ELF-1 (cell line): ENCODE data around the gene PRDX5.

Experiments used
- DNase-seq: peaks from one replicate; pipeline ENCODE4 v3.0.0-alpha.2; 2016; ENCODE audit warnings: low read depth, low spot score

PRDX5 gene

DNA sequence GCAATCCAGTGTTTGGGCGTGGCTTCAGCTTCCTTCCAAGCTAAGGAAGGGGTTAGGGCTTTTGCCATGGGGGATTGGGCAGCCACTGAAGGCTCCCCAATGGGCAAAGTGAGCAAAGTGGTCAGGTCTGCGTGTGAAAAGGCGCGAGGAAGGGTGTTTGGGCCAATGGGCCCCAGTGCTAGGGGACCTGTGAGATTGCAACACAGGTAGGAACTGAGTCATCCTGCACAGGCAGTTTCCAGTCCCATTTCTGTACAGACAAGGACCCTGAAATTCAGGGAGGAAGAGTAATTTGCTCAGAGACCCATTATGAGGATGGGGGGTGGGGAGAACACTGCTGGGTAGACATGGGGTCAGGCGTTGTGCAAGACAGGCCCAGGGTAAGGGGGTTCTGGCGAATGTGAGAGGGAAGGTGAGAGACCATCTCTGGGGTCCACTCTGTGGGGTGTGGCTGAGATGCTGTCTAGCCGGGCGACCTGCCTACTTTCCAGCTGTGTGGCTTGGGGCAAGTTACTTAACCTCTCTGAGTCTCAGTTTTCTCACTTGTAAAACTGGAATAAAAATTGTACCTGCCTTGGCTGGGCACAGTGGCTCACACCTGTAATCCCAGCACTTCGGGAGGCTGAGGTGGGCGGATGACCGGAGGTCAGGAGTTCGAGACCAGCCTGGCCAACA lies 29.4 kb downstream of the PRDX5 start:
- DNase-seq, result no peak

DNA sequence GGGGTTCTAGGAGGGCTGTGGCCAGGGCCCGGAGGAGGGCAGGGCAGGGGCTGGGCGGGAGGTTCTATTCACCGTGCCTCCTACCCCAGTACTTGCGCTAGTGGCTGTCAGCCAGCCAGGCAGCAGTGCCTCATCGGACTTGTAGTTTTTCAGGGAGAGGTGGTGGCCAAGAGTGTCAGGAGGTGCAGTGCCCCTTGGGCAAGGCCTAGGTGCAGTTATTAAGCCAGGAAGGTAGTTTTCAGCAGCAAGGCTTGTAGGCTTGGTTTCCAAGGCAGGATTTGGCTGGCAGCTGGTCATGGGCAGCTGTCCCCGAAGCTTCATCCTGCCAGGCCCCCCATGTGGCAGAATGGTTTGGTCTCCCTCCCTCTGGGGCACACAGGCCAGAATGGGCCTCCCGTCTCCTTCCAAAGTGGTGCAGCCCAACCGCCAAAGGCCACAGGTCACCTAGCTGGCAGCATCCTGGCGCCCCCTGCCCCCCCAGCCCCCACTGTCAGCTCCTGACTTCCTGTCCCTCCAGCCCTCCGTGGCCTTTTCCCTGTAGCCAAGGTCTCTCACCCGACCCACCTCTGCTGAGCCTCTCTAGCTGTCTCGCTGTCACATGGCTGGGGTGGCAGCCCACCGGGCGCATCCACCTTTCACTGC lies 30.6 kb downstream of the PRDX5 start:
- peak; percentile 42 for DNase-seq

DNA sequence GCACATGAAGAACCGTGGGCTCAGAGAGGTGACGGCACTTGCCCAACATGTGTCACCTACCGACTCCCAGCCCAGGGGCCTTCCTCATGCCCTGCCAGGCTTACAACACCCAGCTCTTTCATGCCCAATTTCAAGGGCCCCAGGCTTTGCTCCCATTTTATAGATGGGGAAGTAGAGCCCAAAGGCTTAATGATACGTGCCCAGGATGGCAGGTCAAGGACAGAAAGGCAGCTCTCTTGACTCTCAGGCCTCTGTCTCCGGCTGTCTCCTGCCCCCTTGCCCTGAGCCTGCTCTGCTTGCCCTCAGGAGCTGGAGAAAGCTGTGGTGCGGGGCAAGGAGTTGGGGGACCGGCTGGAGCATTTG lies 31.1 kb downstream of the PRDX5 start:
- no peak for DNase-seq

DNA sequence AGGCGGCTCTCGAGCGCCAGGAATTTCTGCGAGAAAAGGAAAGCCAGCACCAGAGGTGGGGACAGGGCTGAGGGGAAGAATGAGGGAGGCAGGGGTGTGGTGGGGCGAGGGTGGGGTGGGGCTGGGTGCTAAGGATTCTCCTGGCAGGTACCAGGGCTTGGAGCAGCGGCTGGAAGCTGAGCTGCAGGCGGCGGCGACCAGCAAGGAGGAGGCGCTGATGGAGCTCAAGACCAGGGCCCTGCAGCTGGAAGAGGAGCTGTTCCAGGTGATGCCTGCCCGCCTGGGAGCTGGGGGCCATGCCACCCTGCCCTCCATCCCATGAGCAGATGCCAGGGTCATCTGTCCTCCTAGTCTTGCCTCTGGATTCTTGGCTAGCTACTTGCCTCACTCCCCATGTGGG lies 31.5 kb downstream of the PRDX5 start:
- DNase-seq, result no peak

DNA sequence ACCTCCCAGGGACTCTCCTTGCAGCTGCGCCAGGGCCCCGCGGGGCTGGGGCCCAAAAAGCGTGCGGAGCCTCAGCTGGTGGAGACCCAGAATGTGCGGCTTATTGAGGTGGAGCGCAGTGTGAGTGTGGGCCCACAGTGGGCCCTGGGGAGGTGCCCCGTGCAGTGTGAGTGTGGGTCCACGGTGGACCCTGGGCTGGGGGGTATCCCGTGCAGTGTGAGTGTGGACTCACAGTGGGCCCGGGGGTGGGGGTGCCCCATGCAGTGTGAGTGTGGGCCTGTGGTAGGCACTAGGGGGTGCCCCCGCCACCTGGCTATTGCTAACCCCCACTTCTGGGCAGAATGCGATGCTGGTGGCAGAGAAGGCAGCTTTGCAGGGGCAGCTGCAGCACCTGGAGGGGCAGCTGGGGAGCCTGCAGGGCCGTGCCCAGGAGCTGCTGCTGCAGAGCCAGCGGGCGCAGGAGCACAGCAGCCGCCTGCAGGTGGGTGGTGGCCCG lies 33.3 kb downstream of the PRDX5 start:
- no peak for DNase-seq

DNA sequence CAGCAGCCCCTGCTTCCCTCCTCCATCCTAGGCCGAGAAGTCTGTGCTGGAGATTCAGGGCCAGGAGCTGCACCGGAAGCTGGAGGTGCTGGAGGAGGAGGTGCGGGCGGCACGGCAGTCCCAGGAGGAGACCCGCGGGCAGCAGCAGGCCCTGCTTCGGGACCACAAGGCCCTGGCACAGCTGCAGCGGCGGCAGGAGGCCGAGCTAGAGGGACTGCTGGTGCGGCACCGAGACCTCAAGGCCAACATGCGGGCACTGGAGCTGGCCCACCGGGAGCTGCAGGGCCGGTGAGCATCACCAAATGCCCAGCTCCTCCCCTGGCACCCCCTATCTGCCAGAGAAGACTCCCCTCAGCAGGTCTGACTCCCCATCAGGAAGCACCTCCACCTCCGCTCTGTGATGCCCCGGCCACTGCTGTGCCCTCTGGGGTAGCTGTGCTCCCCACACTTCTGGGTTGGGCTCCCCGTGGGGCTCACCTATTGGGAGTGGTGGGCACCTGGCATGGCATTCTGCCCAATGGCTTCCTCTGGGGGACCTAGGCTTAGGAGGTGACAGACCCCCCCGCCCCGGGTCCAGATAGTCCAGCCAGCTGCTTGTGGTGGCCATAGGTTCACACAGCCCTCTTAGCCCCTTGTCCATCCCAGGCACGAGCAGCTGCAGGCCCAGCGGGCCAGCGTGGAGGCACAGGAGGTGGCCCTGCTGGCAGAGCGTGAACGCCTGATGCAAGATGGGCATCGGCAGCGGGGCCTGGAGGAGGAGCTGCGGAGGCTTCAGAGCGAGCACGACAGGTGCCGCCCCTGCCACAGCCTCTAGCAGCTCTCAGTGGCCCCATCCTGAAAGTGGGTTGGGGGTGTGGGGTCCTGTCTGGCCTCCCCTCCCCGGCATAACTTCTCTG lies 34.4 kb downstream of the PRDX5 start:
- DNase-seq, result no peak

DNA sequence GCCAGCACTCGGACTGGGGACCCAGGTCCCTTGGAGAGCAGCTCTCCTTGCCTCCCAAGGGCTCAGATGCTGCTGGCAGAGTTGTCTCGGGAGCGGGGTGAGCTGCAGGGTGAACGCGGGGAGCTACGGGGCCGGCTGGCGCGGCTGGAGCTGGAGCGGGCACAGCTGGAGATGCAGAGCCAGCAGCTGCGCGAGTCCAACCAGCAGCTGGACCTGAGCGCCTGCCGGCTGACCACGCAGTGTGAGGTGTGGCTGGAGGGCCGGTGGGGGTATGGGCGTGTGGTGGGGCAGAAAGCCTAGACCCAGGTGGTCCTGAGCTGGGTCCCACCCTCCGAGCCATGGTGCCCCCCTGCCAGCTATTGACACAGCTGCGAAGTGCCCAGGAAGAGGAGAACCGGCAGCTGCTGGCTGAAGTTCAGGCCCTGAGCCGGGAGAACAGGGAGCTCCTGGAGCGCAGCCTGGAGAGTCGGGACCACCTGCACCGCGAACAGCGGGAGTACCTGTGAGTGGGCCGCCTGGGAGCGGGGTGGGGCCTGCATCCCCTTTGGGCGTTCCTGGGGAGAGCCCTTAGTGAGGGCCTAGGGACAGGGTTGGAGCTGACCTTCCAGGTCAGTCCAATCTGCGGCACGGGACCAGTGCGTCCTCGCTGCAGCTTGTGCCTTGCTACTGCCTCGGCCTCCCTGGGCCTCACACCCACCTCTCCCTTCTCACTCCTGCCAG lies 35.2 kb downstream of the PRDX5 start:
- no peak for DNase-seq

DNA sequence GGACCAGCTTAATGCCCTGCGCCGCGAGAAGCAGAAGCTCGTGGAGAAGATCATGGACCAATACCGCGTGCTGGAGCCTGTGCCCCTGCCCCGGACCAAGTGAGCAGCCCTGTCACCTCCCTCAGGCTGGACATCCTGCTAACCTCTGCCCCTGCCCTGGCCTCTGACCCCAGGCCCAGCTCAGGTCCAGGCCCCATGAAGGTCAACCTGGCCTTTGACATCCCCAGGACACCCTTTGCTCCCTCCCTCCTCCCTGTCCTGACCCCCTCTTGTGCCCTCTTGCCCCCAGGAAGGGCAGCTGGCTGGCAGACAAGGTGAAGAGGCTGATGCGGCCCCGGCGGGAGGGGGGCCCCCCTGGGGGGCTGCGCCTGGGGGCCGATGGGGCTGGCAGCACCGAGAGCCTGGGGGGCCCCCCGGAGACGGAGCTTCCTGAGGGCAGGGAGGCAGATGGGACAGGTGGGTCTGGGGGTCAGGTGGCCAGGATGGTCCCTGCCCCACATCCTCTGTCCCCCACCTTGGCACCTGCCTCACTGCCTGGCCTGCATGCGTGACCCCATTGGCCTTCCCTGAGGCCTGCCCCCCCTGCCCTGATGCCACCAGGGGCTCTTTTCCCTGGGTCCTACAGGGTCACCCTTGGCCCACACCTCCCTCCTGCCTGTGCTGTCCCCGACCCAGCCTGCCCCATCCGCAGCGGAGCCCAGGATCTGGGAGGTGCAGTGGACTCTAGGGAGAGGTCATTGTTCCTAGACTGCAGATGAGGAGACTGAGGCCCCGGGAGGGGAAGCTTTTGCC lies 36.0 kb downstream of the PRDX5 start:
- no peak for DNase-seq

DNA sequence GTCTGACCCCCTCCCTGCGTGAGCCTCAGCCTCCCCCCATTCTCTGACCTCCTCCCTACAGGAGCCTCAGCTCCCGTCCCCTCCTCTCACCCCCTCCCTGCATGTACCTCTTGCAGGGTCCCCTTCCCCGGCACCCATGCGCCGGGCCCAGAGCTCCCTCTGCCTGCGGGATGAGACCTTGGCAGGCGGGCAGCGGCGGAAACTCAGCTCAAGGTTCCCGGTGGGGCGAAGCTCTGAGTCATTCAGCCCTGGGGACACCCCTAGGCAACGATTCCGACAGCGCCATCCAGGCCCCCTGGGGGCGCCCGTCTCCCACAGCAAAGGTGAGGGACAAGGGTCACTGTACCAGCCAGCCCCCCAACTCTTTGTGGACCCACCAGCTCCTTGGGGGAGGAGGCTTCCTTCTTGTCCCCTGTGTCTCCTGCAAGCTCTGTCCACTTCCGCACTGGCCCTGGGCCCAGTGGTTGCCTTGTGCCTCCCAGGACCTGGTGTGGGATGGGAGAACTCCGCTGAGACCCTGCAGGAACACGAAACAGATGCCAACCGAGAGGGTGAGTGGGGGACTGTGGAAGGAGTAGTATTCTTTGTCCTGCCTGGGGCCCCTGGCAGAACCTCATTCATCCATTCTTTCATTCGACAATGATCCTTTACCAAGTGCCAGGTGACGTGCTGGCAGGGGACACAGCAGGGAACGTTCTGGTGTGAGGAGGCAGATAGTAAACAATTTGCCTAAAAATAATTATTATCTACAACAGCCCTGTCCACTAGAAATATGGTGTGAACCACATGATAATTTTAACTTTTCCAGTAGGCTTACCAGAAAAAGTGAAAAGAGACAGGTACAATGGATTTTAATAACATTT lies 37.4 kb downstream of the PRDX5 start:
- peak; percentile 86 for DNase-seq

DNA sequence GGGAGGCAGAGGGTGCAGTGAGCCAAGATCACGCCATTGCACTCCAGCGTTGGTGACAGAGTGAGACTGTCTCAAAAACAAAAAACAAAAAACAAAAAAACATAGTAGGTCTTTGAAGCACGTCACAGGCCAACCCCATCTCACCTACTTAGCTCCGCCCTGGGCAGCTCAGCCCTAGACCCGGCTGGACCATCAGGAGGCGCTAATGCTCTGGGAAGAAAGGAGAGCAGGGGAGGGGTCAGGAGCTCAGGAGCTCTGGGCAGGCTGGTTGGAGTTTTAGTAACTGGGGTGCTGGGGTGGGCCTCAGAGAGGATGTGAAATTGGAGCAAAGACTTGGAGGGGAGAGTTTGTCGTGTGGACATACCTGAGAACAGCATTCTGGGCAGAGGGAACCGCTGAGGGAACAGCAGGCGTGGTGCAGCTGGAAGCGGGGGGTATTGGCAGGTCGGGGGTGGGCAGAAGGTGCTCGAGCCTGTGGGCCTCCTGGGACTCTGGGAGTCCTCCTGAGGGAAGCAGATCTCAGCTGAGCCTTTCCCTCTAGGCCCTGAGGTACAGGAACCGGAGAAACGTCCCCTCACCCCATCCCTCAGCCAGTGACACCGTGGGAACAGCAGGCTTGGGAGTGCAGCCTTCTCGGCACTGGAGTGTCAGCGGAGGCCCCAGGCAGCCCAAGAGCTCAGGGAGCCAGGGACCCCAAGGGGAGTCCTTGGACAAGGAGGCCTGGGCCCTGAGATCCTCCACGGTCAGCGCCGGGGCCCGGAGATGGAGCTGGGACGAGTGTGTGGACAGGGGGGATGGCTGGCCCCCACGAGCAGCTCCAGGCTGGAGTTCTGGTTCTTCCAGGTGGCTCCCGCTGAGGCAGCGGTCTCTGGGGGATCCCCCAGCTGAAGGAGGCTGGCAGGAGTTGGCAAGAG lies 38.8 kb downstream of the PRDX5 start:
- peak; percentile 92 for DNase-seq

DNA sequence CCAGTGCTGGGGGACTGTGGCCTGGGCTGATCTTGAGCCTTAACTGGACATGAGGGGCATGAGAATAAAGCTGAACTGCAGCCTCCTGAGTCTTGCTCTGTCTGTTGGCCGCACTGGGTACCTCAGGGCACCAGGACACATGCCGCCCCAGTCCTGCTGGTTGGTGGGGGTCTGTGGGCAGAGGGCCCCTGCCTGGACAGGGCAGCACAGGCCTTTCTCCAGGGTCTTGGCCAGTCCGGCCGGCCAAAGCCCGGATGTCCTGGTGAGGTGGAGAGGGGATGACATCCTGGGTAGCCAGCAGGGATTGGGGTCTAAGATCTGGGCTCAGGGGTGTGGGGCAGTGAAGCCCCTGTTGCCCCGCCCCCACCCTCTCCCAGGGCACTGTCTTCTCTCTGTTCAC lies 39.5 kb downstream of the PRDX5 start:
- no peak for DNase-seq

DNA sequence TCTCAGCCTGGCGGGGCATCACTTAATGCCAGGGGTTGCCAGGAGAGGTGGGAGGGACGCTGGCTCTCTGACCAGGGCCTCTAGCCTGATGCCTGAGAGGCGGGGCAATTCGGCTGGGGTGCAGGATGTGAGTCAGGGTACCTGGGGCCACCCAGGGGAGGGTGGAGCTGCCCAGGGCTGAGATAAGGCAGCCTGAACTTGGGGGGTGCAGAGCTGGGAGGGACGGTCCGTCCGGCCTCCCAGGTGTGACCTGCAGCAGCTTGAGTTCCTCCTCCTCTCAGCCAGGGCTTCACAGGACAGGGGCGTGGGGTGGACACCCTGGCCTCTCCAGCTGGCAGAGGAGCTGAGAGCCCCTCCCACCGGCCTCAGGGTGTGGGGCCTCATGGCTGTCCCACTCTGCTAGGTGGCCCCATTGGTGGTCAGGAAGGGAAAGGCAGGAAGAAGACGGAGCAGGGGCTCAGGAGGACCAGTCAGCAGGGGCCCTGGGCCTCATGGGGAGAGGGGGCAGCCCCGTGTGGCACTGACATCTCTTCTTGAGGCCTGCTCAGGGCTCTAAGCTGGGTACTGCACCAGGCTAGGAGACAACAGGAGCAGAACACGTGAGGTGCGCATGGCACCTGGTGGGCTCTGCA lies 40.1 kb downstream of the PRDX5 start:
- DNase-seq, result no peak

DNA sequence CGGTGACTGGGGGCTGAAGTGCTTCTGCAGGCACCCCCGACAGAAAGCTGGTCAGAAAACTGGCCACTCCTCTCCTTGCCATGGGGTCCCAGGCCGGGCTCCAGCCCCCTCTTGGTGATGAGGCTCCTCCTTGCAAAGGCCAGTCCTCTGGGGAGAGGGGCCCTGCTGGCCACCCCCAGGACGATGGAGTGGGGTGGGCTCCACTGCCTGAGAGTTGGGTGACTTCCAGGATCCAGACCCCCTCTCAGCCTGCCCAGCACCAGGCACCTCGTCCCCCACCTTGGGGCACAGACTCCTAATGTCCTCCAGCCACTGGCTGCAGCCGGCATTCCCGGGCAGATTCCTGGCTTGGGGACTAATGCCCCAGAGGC lies 40.6 kb downstream of the PRDX5 start:
- no peak for DNase-seq

DNA sequence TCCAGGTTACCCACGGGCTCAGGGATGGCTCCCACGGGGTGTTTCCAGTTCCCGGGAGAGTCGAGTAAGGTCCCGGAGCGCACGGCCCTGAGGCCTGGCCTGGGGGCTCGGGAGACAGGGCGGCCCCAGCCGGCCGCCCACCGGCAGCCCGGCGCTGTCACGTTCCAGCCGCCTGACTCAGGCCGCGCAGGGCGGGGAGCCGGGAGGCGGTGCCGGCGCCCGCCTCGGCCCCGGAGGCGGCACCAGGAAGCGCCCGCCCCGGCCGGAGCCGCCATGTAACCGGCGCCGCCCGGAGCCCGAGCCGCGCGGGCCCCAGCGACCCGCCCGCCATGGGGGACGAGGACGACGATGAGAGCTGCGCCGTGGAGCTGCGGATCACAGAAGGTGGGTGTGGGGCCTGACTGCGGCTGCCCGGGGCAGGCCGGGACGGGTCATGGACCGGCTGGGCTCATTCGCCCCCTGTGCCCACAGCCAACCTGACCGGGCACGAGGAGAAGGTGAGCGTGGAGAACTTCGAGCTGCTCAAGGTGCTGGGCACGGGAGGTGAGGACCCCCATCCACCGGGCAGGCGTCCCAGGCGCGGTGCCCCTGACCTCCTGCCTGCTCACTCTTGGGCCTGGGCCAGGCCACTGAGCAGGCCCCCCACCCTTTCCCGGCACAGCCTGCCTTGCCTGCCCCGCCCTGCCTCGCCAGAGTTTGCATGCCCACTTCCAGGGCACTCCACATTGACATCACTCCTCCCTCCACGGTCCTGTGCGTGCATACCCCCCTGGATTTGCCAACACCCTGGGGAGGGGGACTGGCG lies 41.2 kb downstream of the PRDX5 start, which contains the start of gene RPS6KA4:
RPS6KA4 (plus strand) TSS at position 256 of the 805 bp plus-strand sequence; CDS start at position 330, 74 bp downstream.
- peak; percentile 79 for DNase-seq

DNA sequence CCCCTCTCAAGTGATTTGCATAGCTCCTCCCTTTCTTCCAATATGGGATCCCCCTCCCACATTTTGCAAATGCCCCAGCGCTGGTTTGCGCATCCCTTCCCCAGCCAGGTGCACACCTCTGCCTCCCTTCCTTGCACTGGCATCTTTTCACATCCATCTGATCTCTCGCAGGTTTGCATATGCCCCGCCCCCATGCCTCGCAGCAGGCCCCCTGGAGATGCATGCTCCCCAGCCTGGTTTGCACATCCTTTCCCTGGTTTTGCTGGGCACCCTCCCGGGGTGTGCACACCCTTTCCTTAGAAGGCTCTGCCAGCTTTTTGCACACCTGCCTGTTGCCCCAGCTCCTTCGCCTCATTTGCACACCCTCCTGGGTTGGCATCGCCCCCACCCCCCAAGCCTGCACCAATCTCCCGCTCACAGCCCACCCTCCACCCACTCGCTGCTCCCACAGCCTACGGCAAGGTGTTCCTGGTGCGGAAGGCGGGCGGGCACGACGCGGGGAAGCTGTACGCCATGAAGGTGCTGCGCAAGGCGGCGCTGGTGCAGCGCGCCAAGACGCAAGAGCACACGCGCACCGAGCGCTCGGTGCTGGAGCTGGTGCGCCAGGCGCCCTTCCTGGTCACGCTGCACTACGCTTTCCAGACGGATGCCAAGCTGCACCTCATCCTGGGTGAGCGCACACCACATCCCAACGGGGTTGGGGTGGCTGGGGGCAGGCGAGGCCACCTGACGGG lies 42.0 kb downstream of the PRDX5 start:
- no peak for DNase-seq

DNA sequence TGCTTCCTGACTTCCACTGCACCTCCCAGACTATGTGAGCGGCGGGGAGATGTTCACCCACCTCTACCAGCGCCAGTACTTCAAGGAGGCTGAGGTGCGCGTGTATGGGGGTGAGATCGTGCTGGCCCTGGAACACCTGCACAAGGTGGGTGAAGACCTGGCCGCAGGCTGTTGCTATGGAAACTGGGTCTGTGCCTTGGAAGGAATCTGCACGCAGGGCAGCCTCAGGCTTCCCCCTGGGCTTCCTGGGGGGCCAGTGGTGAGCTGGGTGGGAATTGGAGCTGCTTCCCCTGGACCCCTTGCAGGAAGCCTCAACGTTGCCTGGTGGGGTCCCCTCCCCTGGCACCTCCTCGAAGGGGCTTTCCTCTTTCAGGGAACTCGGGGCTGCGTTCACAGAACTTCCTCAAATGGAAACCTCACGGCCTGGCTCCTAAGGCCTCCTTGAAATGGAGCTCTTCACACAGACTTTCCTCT lies 42.6 kb downstream of the PRDX5 start:
- no peak for DNase-seq

DNA sequence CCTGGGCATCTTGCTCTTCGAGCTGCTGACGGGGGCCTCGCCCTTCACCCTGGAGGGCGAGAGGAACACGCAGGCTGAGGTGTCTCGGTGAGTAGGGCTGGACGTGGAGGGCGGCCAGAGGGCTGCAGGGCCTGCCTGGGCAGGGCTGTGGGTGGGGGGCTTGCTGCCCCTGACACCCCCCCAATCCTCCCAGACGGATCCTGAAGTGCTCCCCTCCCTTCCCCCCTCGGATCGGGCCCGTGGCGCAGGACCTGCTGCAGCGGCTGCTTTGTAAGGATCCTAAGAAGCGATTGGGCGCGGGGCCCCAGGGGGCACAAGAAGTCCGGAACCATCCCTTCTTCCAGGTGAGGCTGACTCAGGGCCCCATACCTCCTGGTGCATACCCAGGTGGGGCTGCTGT lies 43.7 kb downstream of the PRDX5 start:
- no peak for DNase-seq
